ENCODE results near the gene ZMYND8.

Gene ZMYND8

GRCh38 chr20:47319517-47320252, 36.8 kb downstream of the ZMYND8 start:
- no peaks in the 10 kb centered on the region for H3K9me3 ChIP-seq (ENCODE audit: control insufficient read depth in 1 of 2, low read length in 2 of 2)
- peaks cover 17 to 49% of the 10 kb centered on the region in 2 donors for H3K4me1 ChIP-seq (ENCODE audit: control insufficient read depth in 1 of 2, insufficient read depth in 2 of 2, low read length in 2 of 2)
- no peaks in the 10 kb centered on the region for H3K27me3 ChIP-seq (ENCODE audit: low read depth, low read length)
- peak overlapping the region; percentile 43 to 52 for H3K4me3 ChIP-seq (ENCODE audit: low read depth in 1 of 2, low read length in 2 of 2)
- peaks cover 0 to 16% of the 10 kb centered on the region in 2 donors for H3K36me3 ChIP-seq (ENCODE audit: control insufficient read depth in 1 of 2, insufficient read depth in 2 of 2, low read length in 2 of 2)
- H3K27ac ChIP-seq (ENCODE audit: low read length): peak overlapping the region; percentile 100

- no peaks in the 10 kb centered on the region for H3K27me3 ChIP-seq (ENCODE audit: low read depth, low read length)
- peak overlapping the region; percentile 43 to 52 for H3K4me3 ChIP-seq (ENCODE audit: low read depth in 1 of 2, low read length in 2 of 2)
- H3K27ac ChIP-seq (ENCODE audit: low read length): peak overlapping the region; percentile 100
- H3K9me3 ChIP-seq (ENCODE audit: control insufficient read depth in 1 of 2, low read length in 2 of 2): no peaks in the 10 kb centered on the region
- H3K4me1 ChIP-seq (ENCODE audit: control insufficient read depth in 1 of 2, insufficient read depth in 2 of 2, low read length in 2 of 2): peaks cover 17 to 49% of the 10 kb centered on the region in 2 donors
- H3K36me3 ChIP-seq (ENCODE audit: control insufficient read depth in 1 of 2, insufficient read depth in 2 of 2, low read length in 2 of 2): peaks cover 0 to 16% of the 10 kb centered on the region in 2 donors
These were observed 37.6 kb downstream of the ZMYND8 start for GRCh38 chr20:47318586-47319516.

GRCh38 chr20:47318027-47318585, 38.4 kb downstream of the ZMYND8 start:
- peaks cover 0 to 16% of the 10 kb centered on the region in 2 donors for H3K36me3 ChIP-seq (ENCODE audit: control insufficient read depth in 1 of 2, insufficient read depth in 2 of 2, low read length in 2 of 2)
- H3K9me3 ChIP-seq (ENCODE audit: control insufficient read depth in 1 of 2, low read length in 2 of 2): no peaks in the 10 kb centered on the region
- peaks cover 17 to 49% of the 10 kb centered on the region in 2 donors for H3K4me1 ChIP-seq (ENCODE audit: control insufficient read depth in 1 of 2, insufficient read depth in 2 of 2, low read length in 2 of 2)
- peak overlapping the region; percentile 43 to 52 for H3K4me3 ChIP-seq (ENCODE audit: low read depth in 1 of 2, low read length in 2 of 2)
- no peaks in the 10 kb centered on the region for H3K27me3 ChIP-seq (ENCODE audit: low read depth, low read length)
- peak overlapping the region; percentile 100 for H3K27ac ChIP-seq (ENCODE audit: low read length)

- H3K4me3 ChIP-seq (ENCODE audit: low read depth in 1 of 2, low read length in 2 of 2): peak overlapping the region; percentile 43 to 52
- H3K36me3 ChIP-seq (ENCODE audit: control insufficient read depth in 1 of 2, insufficient read depth in 2 of 2, low read length in 2 of 2): peaks cover 0 to 16% of the 10 kb centered on the region in 2 donors
- H3K9me3 ChIP-seq (ENCODE audit: control insufficient read depth in 1 of 2, low read length in 2 of 2): no peaks in the 10 kb centered on the region
- peak overlapping the region; percentile 100 for H3K27ac ChIP-seq (ENCODE audit: low read length)
- H3K27me3 ChIP-seq (ENCODE audit: low read depth, low read length): no peaks in the 10 kb centered on the region
- H3K4me1 ChIP-seq (ENCODE audit: control insufficient read depth in 1 of 2, insufficient read depth in 2 of 2, low read length in 2 of 2): peaks cover 17 to 49% of the 10 kb centered on the region in 2 donors
These were observed 39.2 kb downstream of the ZMYND8 start for GRCh38 chr20:47317127-47317895.

GRCh38 chr20:47316776-47317126, 39.7 kb downstream of the ZMYND8 start:
- Histone ChIP-seq H3K4me3 (ENCODE audit: low read depth in 1 of 2, low read length in 2 of 2) (peak overlapping the region in 1 of 2 donors; percentile 52), H3K9me3 (ENCODE audit: control insufficient read depth in 1 of 2, low read length in 2 of 2) (no peaks in the 10 kb centered on the region), H3K36me3 (ENCODE audit: control insufficient read depth in 1 of 2, insufficient read depth in 2 of 2, low read length in 2 of 2) (peaks cover 0 to 16% of the 10 kb centered on the region in 2 donors), H3K4me1 (ENCODE audit: control insufficient read depth in 1 of 2, insufficient read depth in 2 of 2, low read length in 2 of 2) (peaks cover 17 to 49% of the 10 kb centered on the region in 2 donors), H3K27ac (ENCODE audit: low read length) (peak overlapping the region; percentile 100), H3K27me3 (ENCODE audit: low read depth, low read length) (no peaks in the 10 kb centered on the region)

- Histone ChIP-seq H3K9me3 (ENCODE audit: control insufficient read depth in 1 of 2, low read length in 2 of 2) (no peaks in the 10 kb centered on the region), H3K27ac (ENCODE audit: low read length) (peak overlapping the region; percentile 100), H3K4me1 (ENCODE audit: control insufficient read depth in 1 of 2, insufficient read depth in 2 of 2, low read length in 2 of 2) (peaks cover 10 to 43% of the 10 kb centered on the region in 2 donors), H3K36me3 (ENCODE audit: control insufficient read depth in 1 of 2, insufficient read depth in 2 of 2, low read length in 2 of 2) (peaks cover 0 to 16% of the 10 kb centered on the region in 2 donors), H3K27me3 (ENCODE audit: low read depth, low read length) (no peaks in the 10 kb centered on the region), H3K4me3 (ENCODE audit: low read depth in 1 of 2, low read length in 2 of 2) (no peak overlapping the region)
These were observed 41.0 kb downstream of the ZMYND8 start for GRCh38 chr20:47315339-47316056.

- peaks cover 5 to 39% of the 10 kb centered on the region in 2 donors for H3K4me1 ChIP-seq (ENCODE audit: control insufficient read depth in 1 of 2, insufficient read depth in 2 of 2, low read length in 2 of 2)
- H3K4me3 ChIP-seq (ENCODE audit: low read depth in 1 of 2, low read length in 2 of 2): no peak overlapping the region
These were observed 41.7 kb downstream of the ZMYND8 start for GRCh38 chr20:47314647-47315338.

GRCh38 chr20:47311967-47312681, 44.4 kb downstream of the ZMYND8 start:
- Histone ChIP-seq H3K27ac (ENCODE audit: low read length) (no peak overlapping the region), H3K27me3 (ENCODE audit: low read depth, low read length) (no peaks in the 10 kb centered on the region), H3K9me3 (ENCODE audit: control insufficient read depth in 1 of 2, low read length in 2 of 2) (no peaks in the 10 kb centered on the region), H3K36me3 (ENCODE audit: control insufficient read depth in 1 of 2, insufficient read depth in 2 of 2, low read length in 2 of 2) (peaks cover 0 to 5% of the 10 kb centered on the region in 2 donors), H3K4me1 (ENCODE audit: control insufficient read depth in 1 of 2, insufficient read depth in 2 of 2, low read length in 2 of 2) (peaks cover 3 to 13% of the 10 kb centered on the region in 2 donors), H3K4me3 (ENCODE audit: low read depth in 1 of 2, low read length in 2 of 2) (no peak overlapping the region)

More at GRCh38 chr20:47314647-47315338, 41.7 kb downstream of the ZMYND8 start:
- Histone ChIP-seq H3K36me3 (ENCODE audit: control insufficient read depth in 1 of 2, insufficient read depth in 2 of 2, low read length in 2 of 2) (peaks cover 0 to 16% of the 10 kb centered on the region in 2 donors), H3K27me3 (ENCODE audit: low read depth, low read length) (no peaks in the 10 kb centered on the region), H3K9me3 (ENCODE audit: control insufficient read depth in 1 of 2, low read length in 2 of 2) (no peaks in the 10 kb centered on the region), H3K27ac (ENCODE audit: low read length) (peak overlapping the region; percentile 100)

GRCh38 chr20:47311211-47311610, 45.3 kb downstream of the ZMYND8 start:
- no peak overlapping the region for H3K4me3 ChIP-seq (ENCODE audit: low read depth in 1 of 2, low read length in 2 of 2)
- H3K27ac ChIP-seq (ENCODE audit: low read length): no peak overlapping the region
- no peaks in the 10 kb centered on the region for H3K9me3 ChIP-seq (ENCODE audit: control insufficient read depth in 1 of 2, low read length in 2 of 2)
- peaks cover 3 to 8% of the 10 kb centered on the region in 2 donors for H3K4me1 ChIP-seq (ENCODE audit: control insufficient read depth in 1 of 2, insufficient read depth in 2 of 2, low read length in 2 of 2)
- H3K27me3 ChIP-seq (ENCODE audit: low read depth, low read length): no peaks in the 10 kb centered on the region
- H3K36me3 ChIP-seq (ENCODE audit: control insufficient read depth in 1 of 2, insufficient read depth in 2 of 2, low read length in 2 of 2): peaks cover 0 to 5% of the 10 kb centered on the region in 2 donors

All from muscle layer of duodenum (tissue), 2 donors.